ENCODE data around the gene CEP250.

The CEP250 gene

GRCh38 chr20:35491823-35492222 lies 36.4 kb downstream of the CEP250 start:
- Histone ChIP-seq H3K79me1 (ENCODE audit: low read length) (no peaks in the 10 kb centered on the region), H4K8ac (ENCODE audit: low read depth, low read length) (no peak overlapping the region), H2BK5ac (ENCODE audit: low read length) (no peak overlapping the region), H3K27me3 (ENCODE audit: insufficient read depth, low read length, poor library complexity) (no peaks in the 10 kb centered on the region), H2BK120ac (ENCODE audit: low read depth, low read length) (no peak overlapping the region), H3K23ac (ENCODE audit: low read length) (no peak overlapping the region), H2AK5ac (ENCODE audit: low read length) (no peak overlapping the region), H3K56ac (ENCODE audit: low read length) (no peak overlapping the region), H3K9ac (ENCODE audit: low read length) (no peak overlapping the region), H4K5ac (ENCODE audit: low read length) (no peak overlapping the region), H3K36me3 (ENCODE audit: control insufficient read depth, insufficient read depth, low read length) (peaks cover 8% of the 10 kb centered on the region), H3K79me2 (ENCODE audit: control insufficient read depth, insufficient read depth, low read length) (no peaks in the 10 kb centered on the region), H3K4me3 (ENCODE audit: low read length) (no peak overlapping the region), H3K4me1 (ENCODE audit: control insufficient read depth, low read depth, low read length) (no peaks in the 10 kb centered on the region), H3K4ac (ENCODE audit: low read depth, low read length) (no peak overlapping the region), H2BK15ac (replicated peaks; ENCODE audit: low read depth) (no peak overlapping the region), H3K4me2 (ENCODE audit: low read length) (no peak overlapping the region), H3K18ac (ENCODE audit: low read length) (no peak overlapping the region), H3K27ac (ENCODE audit: low read depth, low read length) (no peak overlapping the region)
- DNase-seq: no peak
- WGBS (ENCODE audit: extremely low coverage, insufficient coverage, low lambda C conversion rate): no CpG with 5 or more reads among the region's 5 CpGs

DNA sequence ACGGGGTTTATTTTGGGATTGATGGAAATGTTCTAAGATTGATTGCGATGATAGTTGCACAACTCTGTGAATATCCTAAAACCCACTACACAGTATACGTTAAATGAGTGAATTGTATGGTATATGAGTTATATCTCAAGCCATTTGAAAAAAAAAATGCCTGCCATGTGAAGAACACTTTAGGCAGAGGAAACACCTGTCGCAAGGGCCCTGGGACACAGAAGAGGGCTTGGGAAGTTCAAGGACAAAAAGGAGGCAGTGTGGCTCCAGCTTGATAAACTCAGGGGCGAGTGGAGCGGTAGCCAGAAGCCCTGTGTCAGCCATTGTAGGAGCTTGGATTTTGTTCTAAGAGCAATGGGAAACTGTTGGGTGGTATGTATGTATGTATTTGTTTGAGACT lies 37.0 kb downstream of the CEP250 start:
- H2AK5ac ChIP-seq (ENCODE audit: low read length): no peak overlapping the region
- H4K5ac ChIP-seq (ENCODE audit: low read length): no peak overlapping the region
- H2BK5ac ChIP-seq (ENCODE audit: low read length): no peak overlapping the region
- H2BK120ac ChIP-seq (ENCODE audit: low read depth, low read length): no peak overlapping the region
- no peak for DNase-seq
- H3K9ac ChIP-seq (ENCODE audit: low read length): no peak overlapping the region
- no peaks in the 10 kb centered on the region for H3K79me1 ChIP-seq (ENCODE audit: low read length)
- H3K4me1 ChIP-seq (ENCODE audit: control insufficient read depth, low read depth, low read length): no peaks in the 10 kb centered on the region
- H4K8ac ChIP-seq (ENCODE audit: low read depth, low read length): no peak overlapping the region
- no peak overlapping the region for H3K18ac ChIP-seq (ENCODE audit: low read length)
- no peak overlapping the region for H2BK15ac ChIP-seq (replicated peaks; ENCODE audit: low read depth)
- peaks cover 8% of the 10 kb centered on the region for H3K36me3 ChIP-seq (ENCODE audit: control insufficient read depth, insufficient read depth, low read length)
- H3K27me3 ChIP-seq (ENCODE audit: insufficient read depth, low read length, poor library complexity): no peaks in the 10 kb centered on the region
- no peak overlapping the region for H3K27ac ChIP-seq (ENCODE audit: low read depth, low read length)
- H3K4ac ChIP-seq (ENCODE audit: low read depth, low read length): no peak overlapping the region
- H3K4me3 ChIP-seq (ENCODE audit: low read length): no peak overlapping the region
- WGBS (ENCODE audit: extremely low coverage, insufficient coverage, low lambda C conversion rate): no CpG with 5 or more reads among the region's 6 CpGs
- H3K4me2 ChIP-seq (ENCODE audit: low read length): no peak overlapping the region
- H3K56ac ChIP-seq (ENCODE audit: low read length): no peak overlapping the region
- H3K79me2 ChIP-seq (ENCODE audit: control insufficient read depth, insufficient read depth, low read length): no peaks in the 10 kb centered on the region
- H3K23ac ChIP-seq (ENCODE audit: low read length): no peak overlapping the region

- H3K4me3 ChIP-seq (ENCODE audit: low read length): no peak overlapping the region
- no peak overlapping the region for H3K18ac ChIP-seq (ENCODE audit: low read length)
- no peak overlapping the region for H3K9ac ChIP-seq (ENCODE audit: low read length)
- DNase-seq: no peak
- H3K4me1 ChIP-seq (ENCODE audit: control insufficient read depth, low read depth, low read length): no peaks in the 10 kb centered on the region
- no peak overlapping the region for H3K4ac ChIP-seq (ENCODE audit: low read depth, low read length)
- WGBS (ENCODE audit: extremely low coverage, insufficient coverage, low lambda C conversion rate): no CpG with 5 or more reads among the region's 3 CpGs
- no peak overlapping the region for H4K5ac ChIP-seq (ENCODE audit: low read length)
- H3K56ac ChIP-seq (ENCODE audit: low read length): no peak overlapping the region
- no peak overlapping the region for H2BK5ac ChIP-seq (ENCODE audit: low read length)
- H2AK5ac ChIP-seq (ENCODE audit: low read length): no peak overlapping the region
- H3K27ac ChIP-seq (ENCODE audit: low read depth, low read length): no peak overlapping the region
- H3K79me2 ChIP-seq (ENCODE audit: control insufficient read depth, insufficient read depth, low read length): no peaks in the 10 kb centered on the region
- no peaks in the 10 kb centered on the region for H3K27me3 ChIP-seq (ENCODE audit: insufficient read depth, low read length, poor library complexity)
- no peak overlapping the region for H4K8ac ChIP-seq (ENCODE audit: low read depth, low read length)
- H3K36me3 ChIP-seq (ENCODE audit: control insufficient read depth, insufficient read depth, low read length): peaks cover 7% of the 10 kb centered on the region
- no peak overlapping the region for H3K4me2 ChIP-seq (ENCODE audit: low read length)
- H3K23ac ChIP-seq (ENCODE audit: low read length): no peak overlapping the region
- no peak overlapping the region for H2BK15ac ChIP-seq (replicated peaks; ENCODE audit: low read depth)
- no peak overlapping the region for H2BK120ac ChIP-seq (ENCODE audit: low read depth, low read length)
- H3K79me1 ChIP-seq (ENCODE audit: low read length): no peaks in the 10 kb centered on the region
These were observed 41.1 kb downstream of the CEP250 start for GRCh38 chr20:35496481-35496880.

DNA sequence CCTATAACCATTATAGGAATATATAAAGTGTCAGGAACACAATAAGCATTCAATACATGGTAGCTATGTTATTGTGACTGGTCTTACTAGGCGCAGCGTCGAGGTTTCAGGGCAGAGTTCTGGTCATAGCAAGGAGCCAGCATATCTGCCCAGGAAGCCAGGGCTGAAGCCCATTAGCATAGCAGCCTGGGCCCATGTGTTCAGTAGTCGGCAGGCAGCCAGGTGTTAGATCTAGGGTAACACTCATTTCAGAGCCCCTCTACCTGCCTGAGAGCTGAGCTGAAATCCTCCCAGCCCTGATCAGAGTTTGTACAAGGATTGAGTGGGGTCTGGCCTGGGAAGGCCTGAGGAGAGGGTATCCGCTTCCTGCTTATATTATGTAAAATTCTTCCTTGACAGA lies 41.9 kb downstream of the CEP250 start:
- Histone ChIP-seq H3K79me2 (ENCODE audit: control insufficient read depth, insufficient read depth, low read length) (no peaks in the 10 kb centered on the region), H3K4ac (ENCODE audit: low read depth, low read length) (no peak overlapping the region), H4K8ac (ENCODE audit: low read depth, low read length) (no peak overlapping the region), H3K27ac (ENCODE audit: low read depth, low read length) (no peak overlapping the region), H3K56ac (ENCODE audit: low read length) (no peak overlapping the region), H2AK5ac (ENCODE audit: low read length) (no peak overlapping the region), H3K27me3 (ENCODE audit: insufficient read depth, low read length, poor library complexity) (no peaks in the 10 kb centered on the region), H3K9ac (ENCODE audit: low read length) (no peak overlapping the region), H2BK5ac (ENCODE audit: low read length) (no peak overlapping the region), H3K4me2 (ENCODE audit: low read length) (no peak overlapping the region), H3K36me3 (ENCODE audit: control insufficient read depth, insufficient read depth, low read length) (peaks cover 7% of the 10 kb centered on the region), H2BK120ac (ENCODE audit: low read depth, low read length) (no peak overlapping the region), H3K79me1 (ENCODE audit: low read length) (no peaks in the 10 kb centered on the region), H2BK15ac (replicated peaks; ENCODE audit: low read depth) (no peak overlapping the region), H3K4me3 (ENCODE audit: low read length) (no peak overlapping the region), H3K4me1 (ENCODE audit: control insufficient read depth, low read depth, low read length) (no peaks in the 10 kb centered on the region), H4K5ac (ENCODE audit: low read length) (no peak overlapping the region), H3K23ac (ENCODE audit: low read length) (no peak overlapping the region), H3K18ac (ENCODE audit: low read length) (no peak overlapping the region)
- no CpG with 5 or more reads among the region's 5 CpGs for WGBS (ENCODE audit: extremely low coverage, insufficient coverage, low lambda C conversion rate)
- no peak for DNase-seq

GRCh38 chr20:35497780-35498189 lies 42.4 kb downstream of the CEP250 start:
- no peak overlapping the region for H3K27ac ChIP-seq (ENCODE audit: low read depth, low read length)
- H3K4ac ChIP-seq (ENCODE audit: low read depth, low read length): no peak overlapping the region
- H3K23ac ChIP-seq (ENCODE audit: low read length): no peak overlapping the region
- H4K8ac ChIP-seq (ENCODE audit: low read depth, low read length): no peak overlapping the region
- no peak overlapping the region for H2BK15ac ChIP-seq (replicated peaks; ENCODE audit: low read depth)
- H3K79me1 ChIP-seq (ENCODE audit: low read length): no peaks in the 10 kb centered on the region
- H3K79me2 ChIP-seq (ENCODE audit: control insufficient read depth, insufficient read depth, low read length): no peaks in the 10 kb centered on the region
- no peak overlapping the region for H3K9ac ChIP-seq (ENCODE audit: low read length)
- H2AK5ac ChIP-seq (ENCODE audit: low read length): no peak overlapping the region
- H3K27me3 ChIP-seq (ENCODE audit: insufficient read depth, low read length, poor library complexity): no peaks in the 10 kb centered on the region
- no peak overlapping the region for H2BK5ac ChIP-seq (ENCODE audit: low read length)
- DNase-seq: no peak
- peaks cover 10% of the 10 kb centered on the region for H3K36me3 ChIP-seq (ENCODE audit: control insufficient read depth, insufficient read depth, low read length)
- H3K4me1 ChIP-seq (ENCODE audit: control insufficient read depth, low read depth, low read length): no peaks in the 10 kb centered on the region
- H2BK120ac ChIP-seq (ENCODE audit: low read depth, low read length): no peak overlapping the region
- no peak overlapping the region for H4K5ac ChIP-seq (ENCODE audit: low read length)
- H3K4me3 ChIP-seq (ENCODE audit: low read length): no peak overlapping the region
- H3K4me2 ChIP-seq (ENCODE audit: low read length): no peak overlapping the region
- WGBS (ENCODE audit: extremely low coverage, insufficient coverage, low lambda C conversion rate): no CpG with 5 or more reads among the region's 9 CpGs
- H3K56ac ChIP-seq (ENCODE audit: low read length): no peak overlapping the region
- no peak overlapping the region for H3K18ac ChIP-seq (ENCODE audit: low read length)

DNA sequence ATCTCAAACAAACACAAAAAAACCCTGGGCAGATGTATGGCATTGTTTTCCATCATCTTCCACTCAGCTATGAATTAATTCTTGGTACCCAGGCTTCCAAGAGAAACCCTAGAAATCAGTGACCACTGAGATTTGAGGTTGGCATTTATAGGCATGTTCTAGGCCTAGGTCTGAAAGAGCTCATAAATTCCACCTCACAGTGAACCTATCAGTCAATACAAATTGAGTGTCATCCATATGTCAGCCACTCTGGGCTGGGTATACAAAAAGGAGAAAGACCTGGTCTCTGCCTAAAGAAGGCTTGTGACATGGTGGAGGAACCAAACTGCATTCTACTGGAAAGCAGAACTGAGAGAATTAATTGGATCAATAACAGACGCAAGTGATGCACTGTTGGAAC lies 43.9 kb downstream of the CEP250 start:
- Histone ChIP-seq H3K36me3 (ENCODE audit: control insufficient read depth, insufficient read depth, low read length) (peaks cover 8% of the 10 kb centered on the region), H3K4me3 (ENCODE audit: low read length) (no peak overlapping the region), H3K23ac (ENCODE audit: low read length) (no peak overlapping the region), H4K5ac (ENCODE audit: low read length) (no peak overlapping the region), H2AK5ac (ENCODE audit: low read length) (no peak overlapping the region), H3K56ac (ENCODE audit: low read length) (no peak overlapping the region), H3K4me2 (ENCODE audit: low read length) (no peak overlapping the region), H3K4ac (ENCODE audit: low read depth, low read length) (no peak overlapping the region), H4K8ac (ENCODE audit: low read depth, low read length) (no peak overlapping the region), H2BK5ac (ENCODE audit: low read length) (no peak overlapping the region), H3K79me1 (ENCODE audit: low read length) (no peaks in the 10 kb centered on the region), H3K9ac (ENCODE audit: low read length) (no peak overlapping the region), H3K79me2 (ENCODE audit: control insufficient read depth, insufficient read depth, low read length) (no peaks in the 10 kb centered on the region), H2BK15ac (replicated peaks; ENCODE audit: low read depth) (no peak overlapping the region), H3K4me1 (ENCODE audit: control insufficient read depth, low read depth, low read length) (no peaks in the 10 kb centered on the region), H3K27ac (ENCODE audit: low read depth, low read length) (no peak overlapping the region), H2BK120ac (ENCODE audit: low read depth, low read length) (no peak overlapping the region), H3K27me3 (ENCODE audit: insufficient read depth, low read length, poor library complexity) (no peaks in the 10 kb centered on the region), H3K18ac (ENCODE audit: low read length) (no peak overlapping the region)
- DNase-seq: no peak
- no CpG with 5 or more reads among the region's 1 CpG for WGBS (ENCODE audit: extremely low coverage, insufficient coverage, low lambda C conversion rate)

Measured in mesendoderm (in vitro differentiated cells).